SJSA1 (cell line): ENCODE results near the gene HSPA1L. TPM values are rescaled to one million over a fixed set of nuclear protein-coding genes. Genes with fewer than 3 reads are reported as not detected.
"Not testable (repeated sequence)": the region's sequence is repeated elsewhere in the genome, so short reads cannot be mapped to it uniquely, and the experiment has no call there.

ENCODE experiments used
- DNase-seq, 2 experiments: peaks; one replicate each; pipeline ENCODE4 v3.0.0-alpha.2; 2015 to 2020; ENCODE audit warnings: low spot score in 2 of 2, low read depth in 1 of 2
- H3K27ac ChIP-seq: fragments of 250-450 bp; sonication (Bioruptor Pico); 2 replicates; pipeline ENCODE4 v1.5.1; 2020; ENCODE audit warnings: mild to moderate bottlenecking, moderate library complexity
- H3K27me3 ChIP-seq: fragments of 250-450 bp; sonication (Bioruptor Pico); replicated peaks from 2 replicates; pipeline ENCODE4 v1.5.1; 2020; ENCODE audit warnings: mild to moderate bottlenecking, moderate library complexity
- H3K36me3 ChIP-seq: fragments of 250-450 bp; sonication (Bioruptor Pico); 2 replicates; pipeline ENCODE4 v1.5.1; 2020; ENCODE audit warnings: mild to moderate bottlenecking
- H3K4me1 ChIP-seq: fragments of 250-450 bp; sonication (Bioruptor Pico); replicated peaks from 2 replicates; pipeline ENCODE4 v1.6.1; 2021; ENCODE audit warnings: mild to moderate bottlenecking
- H3K4me3 ChIP-seq: fragments of 250-450 bp; sonication (Bioruptor Pico); 2 replicates; pipeline ENCODE4 v1.5.1; 2020; ENCODE audit warnings: mild to moderate bottlenecking
- H3K9me3 ChIP-seq: fragments of 250-450 bp; sonication (Bioruptor Pico); replicated peaks from 2 replicates; pipeline ENCODE4 v1.5.1; 2020; ENCODE audit warnings: mild to moderate bottlenecking
- total RNA-seq: library from RNA; depleted of rRNA; stranded (reverse); fragments of >200 nt; shearing (Covaris generic); gene quantifications from 2 replicates; pipeline ENCODE4 v1.2.3, GENCODE V29; 2014

Gene HSPA1L
- total RNA-seq, 1 experiment from 2014 or later = 0.87 TPM

- Histone ChIP-seq H3K36me3 (peaks cover 38% of the 10 kb centered on the region), H3K4me1 (peaks cover 28% of the 10 kb centered on the region), H3K9me3 (0 out of 2 replicates have a peak, but pooled peaks cover 3% of the 10 kb centered on the region), H3K4me3 (peak within 1 kb of the TSS; percentile 97), H3K27me3 (no peaks in the 10 kb centered on the region), H3K27ac (peak within 1 kb of the TSS; percentile 99)
- DNase-seq = peak; percentile 92 to 95
Measured at GRCh38 chr6:31795616-31796298, 19.3 kb downstream of the HSPA1L start, which contains the start of gene VARS1. VARS1 (minus strand) TSS chr6:31795752; CDS start chr6:31795217, 535 bp downstream.

DNA sequence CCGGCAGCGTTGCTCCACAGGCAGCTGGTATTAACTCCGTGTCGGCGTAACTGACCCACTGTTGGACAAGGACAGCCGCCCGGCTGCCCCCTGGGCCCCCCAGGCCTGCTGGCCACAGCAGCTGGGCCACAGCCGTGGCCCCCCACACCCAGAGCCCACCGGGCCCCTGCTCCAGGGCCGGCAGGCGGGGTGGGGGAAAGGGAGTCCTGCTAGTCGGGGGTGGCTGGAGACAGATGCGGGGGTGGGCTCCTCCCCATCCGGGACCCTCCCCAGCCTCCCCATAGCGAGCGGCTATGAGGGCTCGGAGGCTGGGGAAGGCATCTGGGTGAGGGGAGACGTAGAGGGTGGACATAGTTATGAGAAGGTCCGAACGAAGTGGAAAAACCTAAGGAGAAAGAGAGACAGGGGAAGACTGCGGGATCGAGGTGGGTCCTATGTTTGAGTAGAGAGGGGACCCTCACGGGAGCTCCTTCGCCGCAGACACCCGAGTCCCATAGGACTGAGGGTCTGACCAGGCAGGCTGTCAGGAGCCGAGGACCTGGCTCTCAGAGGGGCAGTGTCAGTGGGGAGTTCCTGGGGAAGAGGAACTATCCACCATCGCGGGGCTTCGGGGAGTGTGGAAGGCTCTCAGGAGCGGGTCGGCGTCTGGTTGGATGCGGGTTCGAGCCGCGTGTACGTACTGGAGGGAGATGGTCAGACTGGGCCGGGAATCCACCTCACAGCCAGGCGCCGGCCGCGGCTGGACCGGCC, 20.0 kb downstream of the HSPA1L start:
- DNase-seq = peak in 1 of 2 experiments; percentile 80
- H3K9me3 ChIP-seq = 0 out of 2 replicates have a peak, but pooled peaks cover 3% of the 10 kb centered on the region
- peak overlapping the region; percentile 97 for H3K4me3 ChIP-seq
- H3K27me3 ChIP-seq = no peaks in the 10 kb centered on the region
- H3K27ac ChIP-seq = peak overlapping the region; percentile 99
- H3K4me1 ChIP-seq = peaks cover 28% of the 10 kb centered on the region
- peaks cover 42% of the 10 kb centered on the region for H3K36me3 ChIP-seq

DNA sequence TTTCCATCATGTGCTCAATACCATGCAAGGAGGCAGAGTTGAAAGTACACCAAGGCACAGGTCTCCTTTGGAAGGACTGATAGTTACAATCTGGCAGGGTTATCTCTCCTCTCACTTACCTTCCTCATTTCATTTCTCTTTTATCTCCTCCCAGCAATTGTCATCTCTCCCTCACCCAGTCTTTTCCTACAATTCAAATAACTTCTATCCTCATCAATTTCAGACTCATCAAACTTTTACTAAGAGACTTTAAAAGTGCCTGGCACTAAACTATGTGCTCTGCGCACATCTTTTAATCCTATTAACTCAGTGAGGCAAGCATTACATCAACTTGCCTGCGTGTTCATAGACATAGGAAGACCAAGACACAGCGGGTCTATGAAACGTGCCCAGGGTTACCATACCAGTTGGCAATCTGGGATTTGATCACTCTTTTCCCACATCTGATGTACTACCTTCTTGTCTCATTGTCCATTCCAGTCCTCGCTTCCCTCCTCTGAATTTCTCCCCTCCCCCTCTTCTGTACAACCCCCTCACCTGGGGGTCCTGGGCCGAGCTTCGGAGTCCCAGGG, 20.7 kb downstream of the HSPA1L start:
- no peaks in the 10 kb centered on the region for H3K27me3 ChIP-seq
- 0 out of 2 replicates have a peak, but pooled peaks cover 3% of the 10 kb centered on the region for H3K9me3 ChIP-seq
- H3K36me3 ChIP-seq = peaks cover 47% of the 10 kb centered on the region
- H3K4me3 ChIP-seq = peak overlapping the region; percentile 97
- peak in 1 of 2 experiments; percentile 43 for DNase-seq
- peaks cover 28% of the 10 kb centered on the region for H3K4me1 ChIP-seq
- H3K27ac ChIP-seq = peak overlapping the region; percentile 99

DNA sequence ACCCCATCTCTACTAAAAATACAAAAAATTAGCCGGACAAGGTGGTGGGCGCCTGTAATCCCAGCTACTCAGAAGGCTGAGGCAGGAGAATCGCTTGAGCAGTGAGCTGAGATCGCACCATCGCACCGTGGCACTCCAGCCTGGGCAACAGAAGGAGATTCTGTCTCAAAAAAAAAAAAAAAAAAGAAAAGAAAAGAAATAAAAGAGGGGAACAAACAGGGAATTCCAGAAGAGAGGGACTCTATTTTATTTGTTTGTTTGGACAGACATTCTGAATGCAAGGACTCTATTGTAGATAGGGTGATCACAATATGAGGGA, 21.2 kb downstream of the HSPA1L start:
- not testable (repeated sequence) for H3K27ac ChIP-seq, H3K27me3 ChIP-seq, DNase-seq, H3K4me3 ChIP-seq, H3K9me3 ChIP-seq
- H3K4me1 ChIP-seq = peaks cover 28% of the 10 kb centered on the region
- peaks cover 49% of the 10 kb centered on the region for H3K36me3 ChIP-seq

- H3K27ac ChIP-seq = no peak overlapping the region
Measured at GRCh38 chr6:31792761-31793171, 22.3 kb downstream of the HSPA1L start.

DNA sequence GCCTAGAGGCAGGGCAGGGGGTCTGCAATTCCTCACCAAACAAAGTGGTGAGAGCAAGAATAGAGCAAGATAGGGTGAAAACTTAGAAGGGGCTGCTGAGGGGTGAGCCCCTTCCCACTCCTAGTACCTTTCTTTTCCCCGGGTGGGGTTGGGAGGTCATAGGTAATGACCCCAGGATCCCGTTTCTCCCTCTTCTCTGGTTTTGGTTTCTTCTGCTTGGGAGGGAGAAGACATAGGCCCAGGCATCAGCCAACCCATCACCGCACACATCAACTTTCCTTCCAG, 23.1 kb downstream of the HSPA1L start:
- H3K27me3 ChIP-seq = no peaks in the 10 kb centered on the region
- 0 out of 2 replicates have a peak, but pooled peaks cover 3% of the 10 kb centered on the region for H3K9me3 ChIP-seq
- peaks cover 56% of the 10 kb centered on the region for H3K36me3 ChIP-seq
- no peak overlapping the region for H3K4me3 ChIP-seq
- H3K27ac ChIP-seq = no peak overlapping the region
- no peak for DNase-seq
- H3K4me1 ChIP-seq = peaks cover 28% of the 10 kb centered on the region

More at GRCh38 chr6:31792761-31793171, 22.3 kb downstream of the HSPA1L start:
- no peak overlapping the region for H3K4me3 ChIP-seq
- H3K27me3 ChIP-seq = no peaks in the 10 kb centered on the region
- H3K4me1 ChIP-seq = peaks cover 28% of the 10 kb centered on the region
- peaks cover 49% of the 10 kb centered on the region for H3K36me3 ChIP-seq
- DNase-seq = no peak
- 0 out of 2 replicates have a peak, but pooled peaks cover 3% of the 10 kb centered on the region for H3K9me3 ChIP-seq

GRCh38 chr6:31791324-31792089, 23.6 kb downstream of the HSPA1L start:
- peak; percentile 45 to 68 for DNase-seq
- H3K9me3 ChIP-seq = 0 out of 2 replicates have a peak, but pooled peaks cover 3% of the 10 kb centered on the region

DNA sequence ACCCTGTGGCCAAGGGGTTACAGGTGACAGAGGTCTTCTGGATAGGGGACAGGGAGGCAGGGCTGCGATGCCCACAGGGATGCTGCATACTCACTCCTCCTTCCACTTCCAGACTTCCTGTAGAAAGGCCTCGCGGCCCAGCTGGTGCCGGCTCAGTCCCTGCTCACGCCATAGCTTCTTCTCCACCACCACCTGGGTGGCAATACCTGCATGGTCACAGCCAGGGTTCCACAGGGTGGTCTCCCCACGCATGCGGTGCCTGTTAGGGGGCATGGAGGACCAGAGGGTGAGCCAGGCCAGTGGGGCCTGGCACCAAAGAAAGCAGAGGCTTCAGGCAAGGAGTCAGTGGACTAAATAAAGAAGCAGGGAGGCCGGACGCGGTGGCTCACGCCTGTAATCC, 29.6 kb downstream of the HSPA1L start:
- Histone ChIP-seq H3K27me3 (no peaks in the 10 kb centered on the region), H3K36me3 (peaks cover 73% of the 10 kb centered on the region), H3K27ac (no peak overlapping the region), H3K4me1 (no peaks in the 10 kb centered on the region), H3K9me3 (no peaks in the 10 kb centered on the region), H3K4me3 (no peak overlapping the region)
- DNase-seq = no peak

More at GRCh38 chr6:31791324-31792089, 23.6 kb downstream of the HSPA1L start:
- Histone ChIP-seq H3K27me3 (no peaks in the 10 kb centered on the region), H3K4me1 (peaks cover 28% of the 10 kb centered on the region), H3K36me3 (peaks cover 56% of the 10 kb centered on the region), H3K4me3 (no peak overlapping the region), H3K27ac (no peak overlapping the region)

DNA sequence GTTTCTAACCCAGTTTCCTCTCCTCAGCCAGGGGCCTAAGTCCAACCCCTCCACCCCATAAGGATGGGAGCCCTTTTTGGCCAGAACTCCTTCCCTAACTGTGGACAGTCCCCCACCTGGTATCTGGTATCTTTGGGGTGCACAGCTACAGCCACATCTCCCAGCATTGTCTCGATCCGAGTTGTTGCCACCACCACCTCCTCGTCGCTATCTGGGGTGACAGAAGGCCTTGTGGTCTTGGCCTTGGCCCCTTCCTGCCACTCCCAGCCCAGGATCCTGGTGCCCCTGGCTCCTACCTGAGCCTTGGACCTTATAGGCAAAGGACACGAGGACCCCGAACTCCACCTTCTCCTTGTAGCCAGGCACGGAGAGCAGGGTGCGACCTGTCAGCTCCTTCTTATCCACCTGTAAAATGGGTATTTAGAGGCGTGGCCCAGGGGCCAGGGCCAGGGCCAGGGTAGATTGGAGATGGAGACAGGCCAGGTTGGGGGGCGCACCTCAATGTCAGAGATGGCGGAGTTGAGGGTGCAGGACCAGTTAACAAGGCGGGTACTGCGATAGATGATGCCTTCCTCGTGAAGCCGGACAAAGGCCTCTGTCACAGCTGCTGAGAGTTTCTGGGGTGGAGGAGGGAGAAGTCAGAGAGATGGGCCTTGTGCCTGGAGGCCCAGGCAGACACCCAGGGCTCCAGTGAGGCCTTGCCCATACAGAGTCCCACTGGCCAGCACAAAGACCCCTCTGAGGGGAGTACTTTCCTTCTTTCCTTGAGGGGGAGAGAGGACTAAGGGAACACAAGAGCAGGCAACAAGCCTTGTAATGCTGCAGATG, 30.8 kb downstream of the HSPA1L start:
- no peaks in the 10 kb centered on the region for H3K27me3 ChIP-seq
- no peak for DNase-seq

DNA sequence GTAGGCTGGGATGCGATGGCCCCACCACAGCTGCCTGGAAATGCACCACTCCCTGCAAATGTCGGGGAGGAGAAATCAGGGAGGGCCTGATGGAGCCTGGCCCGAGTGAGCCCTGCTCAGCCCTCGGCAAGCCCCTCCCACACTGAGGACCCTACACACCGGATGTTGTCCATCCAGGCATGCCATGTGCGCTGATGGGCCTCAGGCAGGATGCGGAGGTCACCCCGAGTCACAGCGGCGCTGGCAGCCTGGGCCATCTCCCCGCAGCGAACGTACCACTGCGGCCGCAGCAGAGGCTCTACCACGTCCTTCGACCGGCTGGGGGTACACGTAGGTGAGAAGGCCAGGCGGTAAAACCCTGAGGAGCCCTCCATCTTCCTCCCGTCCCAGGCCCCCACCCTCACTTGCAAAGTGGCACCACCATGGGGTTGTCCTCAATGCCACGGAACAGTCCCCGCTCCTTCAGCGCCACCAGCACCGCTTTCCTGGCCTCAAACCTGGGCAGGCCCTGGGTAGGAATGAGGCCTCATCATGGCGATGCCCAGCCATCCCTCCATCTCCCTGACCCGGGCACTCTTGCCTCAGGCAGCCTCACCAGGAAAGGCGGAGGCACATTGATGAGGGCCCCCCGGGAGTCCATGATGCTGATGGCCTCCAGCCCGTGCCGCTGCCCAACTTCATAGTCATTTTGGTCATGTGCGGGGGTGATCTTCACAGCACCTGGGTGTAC, 32.8 kb downstream of the HSPA1L start:
- DNase-seq = no peak
- Histone ChIP-seq H3K9me3 (no peaks in the 10 kb centered on the region), H3K4me3 (no peak overlapping the region), H3K27ac (no peak overlapping the region), H3K27me3 (no peaks in the 10 kb centered on the region), H3K4me1 (peaks cover 2% of the 10 kb centered on the region), H3K36me3 (peaks cover 88% of the 10 kb centered on the region)

More for the DNA sequence above, 30.8 kb downstream of the HSPA1L start:
- H3K36me3 ChIP-seq = peaks cover 75% of the 10 kb centered on the region
- no peaks in the 10 kb centered on the region for H3K4me1 ChIP-seq
- no peaks in the 10 kb centered on the region for H3K9me3 ChIP-seq
- H3K27ac ChIP-seq = no peak overlapping the region
- H3K4me3 ChIP-seq = no peak overlapping the region

DNA sequence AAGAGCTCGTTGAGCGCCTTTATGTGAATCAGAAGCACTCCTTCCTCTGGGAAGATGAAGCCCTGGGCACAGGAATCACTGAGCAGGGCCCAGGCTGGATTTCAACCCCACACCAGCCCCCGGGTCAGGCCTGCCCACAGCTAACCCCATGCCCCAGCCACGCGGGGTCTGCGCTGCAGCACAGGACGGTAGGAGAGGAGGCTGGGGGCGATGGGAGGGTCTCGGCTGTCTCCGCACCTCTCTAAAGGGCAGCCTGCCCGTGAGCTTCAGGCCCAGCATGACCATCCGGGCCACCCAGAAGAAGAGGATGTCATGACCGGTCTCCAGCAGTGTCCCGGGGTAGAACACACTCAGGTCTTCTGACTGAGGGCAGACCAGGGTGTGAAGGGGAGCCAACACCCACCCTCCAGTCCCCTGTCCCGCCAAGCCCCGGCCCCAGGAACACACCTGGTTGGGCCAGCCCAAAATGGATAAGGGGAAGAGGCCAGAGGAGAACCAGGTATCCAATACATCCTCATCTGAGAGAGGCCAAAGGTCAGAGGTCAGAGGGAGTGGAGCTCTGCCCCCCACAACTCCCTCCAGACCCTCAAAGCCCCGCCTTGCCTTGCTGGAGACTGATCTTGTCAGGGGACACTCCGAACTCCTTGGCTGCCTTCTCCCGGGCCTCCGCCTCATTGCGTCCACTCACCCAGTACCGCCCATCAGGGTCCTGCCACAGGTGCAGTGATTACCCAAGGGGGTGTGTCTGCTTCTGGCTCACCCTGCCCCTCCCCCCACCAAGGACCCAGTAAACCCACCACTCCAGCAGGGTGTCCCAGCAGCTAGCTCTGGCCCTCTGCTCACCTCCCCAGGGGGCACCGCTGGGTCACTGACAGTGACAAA, 33.6 kb downstream of the HSPA1L start:
- no peak overlapping the region for H3K27ac ChIP-seq
- no peaks in the 10 kb centered on the region for H3K9me3 ChIP-seq
- H3K27me3 ChIP-seq = no peaks in the 10 kb centered on the region
- H3K4me1 ChIP-seq = peaks cover 9% of the 10 kb centered on the region
- H3K4me3 ChIP-seq = no peak overlapping the region
- H3K36me3 ChIP-seq = peaks cover 86% of the 10 kb centered on the region
- DNase-seq = no peak
